Measurements from ENCODE around the gene TCAF1. TPM values are rescaled to one million over a fixed set of nuclear protein-coding genes. Genes with fewer than 3 reads are reported as not detected.
"Not testable (repeated sequence)": the region's sequence is repeated elsewhere in the genome, so short reads cannot be mapped to it uniquely, and the experiment has no call there.

TCAF1 gene
- total RNA-seq, 4 donors from 2014 or later = 26.6 to 56.7 (median 30.7) TPM

GRCh38 chr7:143882020-143882603 is 19.9 kb downstream of the TCAF1 start:
- peak overlapping the region; percentile 69 for H3K4me3 ChIP-seq
- 20% methylated on average over 20 of the region's 21 CpGs for WGBS
- peak overlapping the region; percentile 71 for H3K27ac ChIP-seq
- no peaks in the 10 kb centered on the region for H3K27me3 ChIP-seq
- H3K9me3 ChIP-seq = no peaks in the 10 kb centered on the region
- H3K4me1 ChIP-seq = peaks cover 27% of the 10 kb centered on the region
- no peak for TF ChIP-seq POLR2AphosphoS5 (IDR thresholded peaks at IDR 0.05)
- TF ChIP-seq EP300 (IDR thresholded peaks at IDR 0.05) = no peak
- no peak for TF ChIP-seq CTCF (IDR thresholded peaks at IDR 0.05)
- TF ChIP-seq POLR2A (IDR thresholded peaks at IDR 0.05) = no peak
- H3K36me3 ChIP-seq = no peaks in the 10 kb centered on the region
- DNase-seq (ENCODE audit: low spot score in 2 of 2) = no peak

GRCh38 chr7:143878884-143879283 is 23.1 kb downstream of the TCAF1 start:
- H3K36me3 ChIP-seq = peaks cover 16% of the 10 kb centered on the region
- no peak overlapping the region for H3K4me3 ChIP-seq
- H3K9me3 ChIP-seq = no peaks in the 10 kb centered on the region
- peaks cover 15% of the 10 kb centered on the region for H3K4me1 ChIP-seq
- H3K27me3 ChIP-seq = no peaks in the 10 kb centered on the region
- WGBS = 79% methylated on average over 4 of the region's 4 CpGs
- no peak for TF ChIP-seq EP300 (IDR thresholded peaks at IDR 0.05)
- TF ChIP-seq POLR2A (IDR thresholded peaks at IDR 0.05) = no peak
- no peak for TF ChIP-seq CTCF (IDR thresholded peaks at IDR 0.05)
- TF ChIP-seq POLR2AphosphoS5 (IDR thresholded peaks at IDR 0.05) = no peak
- no peak for DNase-seq (ENCODE audit: low spot score in 2 of 2)
- H3K27ac ChIP-seq = no peak overlapping the region

DNA sequence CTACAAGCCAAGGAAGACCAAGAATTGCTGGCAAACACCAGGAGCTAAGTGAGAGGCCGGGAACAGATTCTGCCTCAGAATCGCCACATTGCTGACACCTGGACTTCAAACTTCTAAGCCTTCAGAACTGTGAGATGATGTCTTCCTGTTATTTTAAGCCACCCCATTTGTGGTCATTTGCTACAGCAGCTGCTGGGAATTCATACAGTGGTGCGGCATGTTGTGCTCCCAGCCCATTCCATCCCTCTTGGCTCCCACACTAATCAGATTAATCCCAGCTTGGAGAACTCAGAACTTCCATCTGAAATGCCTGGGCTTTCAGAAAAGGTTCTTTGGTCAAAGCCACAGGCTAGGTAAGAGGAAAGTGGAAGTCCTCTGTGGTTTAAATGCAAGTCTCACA is 24.9 kb downstream of the TCAF1 start:
- DNase-seq (ENCODE audit: low spot score in 2 of 2) = no peak
- TF ChIP-seq EP300 (IDR thresholded peaks at IDR 0.05) (no peak), CTCF (IDR thresholded peaks at IDR 0.05) (no peak)
- Histone ChIP-seq H3K36me3 (peaks cover 16% of the 10 kb centered on the region), H3K27ac (no peak overlapping the region), H3K4me3 (no peak overlapping the region), H3K4me1 (peaks cover 7% of the 10 kb centered on the region), H3K9me3 (no peaks in the 10 kb centered on the region), H3K27me3 (no peaks in the 10 kb centered on the region)
- 80% methylated on average over 3 of the region's 3 CpGs for WGBS

DNA sequence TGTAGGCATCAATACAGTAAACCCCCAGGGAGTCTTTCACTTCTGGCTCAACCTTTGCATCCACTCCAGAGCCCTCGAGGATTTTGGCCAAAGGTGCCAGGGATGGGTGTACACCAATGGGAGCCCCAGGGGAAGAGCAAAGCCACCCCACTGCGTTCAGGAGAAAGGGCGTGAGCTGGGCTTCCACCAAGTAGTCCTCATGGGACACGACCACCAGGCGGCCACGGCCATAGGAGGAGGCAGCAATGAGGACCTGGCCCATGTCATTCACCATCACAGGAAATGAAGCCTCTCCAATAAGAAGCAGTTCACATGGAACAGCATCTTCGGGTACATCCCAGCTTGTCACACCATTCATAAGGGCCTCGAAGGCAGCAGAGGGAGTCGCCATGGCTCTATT is 25.8 kb downstream of the TCAF1 start:
- 94% methylated on average over 9 of the region's 9 CpGs for WGBS
- Histone ChIP-seq H3K4me3 (no peak overlapping the region), H3K4me1 (no peaks in the 10 kb centered on the region), H3K36me3 (peaks cover 16% of the 10 kb centered on the region), H3K9me3 (no peaks in the 10 kb centered on the region), H3K27ac (no peak overlapping the region), H3K27me3 (no peaks in the 10 kb centered on the region)
- no peak for DNase-seq (ENCODE audit: low spot score in 2 of 2)
- TF ChIP-seq POLR2AphosphoS5 (IDR thresholded peaks at IDR 0.05) = no peak
- TF ChIP-seq CTCF (IDR thresholded peaks at IDR 0.05) = no peak
- TF ChIP-seq POLR2A (IDR thresholded peaks at IDR 0.05) = no peak
- no peak for TF ChIP-seq EP300 (IDR thresholded peaks at IDR 0.05)

GRCh38 chr7:143873242-143873641 is 28.7 kb downstream of the TCAF1 start:
- not testable (repeated sequence) for H3K27ac ChIP-seq; H3K4me3 ChIP-seq; H3K4me1 ChIP-seq; DNase-seq (ENCODE audit: low spot score in 2 of 2); H3K9me3 ChIP-seq; H3K27me3 ChIP-seq
- H3K36me3 ChIP-seq = peaks cover 16% of the 10 kb centered on the region
- WGBS = 90% methylated on average over 3 of the region's 4 CpGs

GRCh38 chr7:143871534-143871933 is 30.4 kb downstream of the TCAF1 start:
- H3K9me3 ChIP-seq; H3K27ac ChIP-seq; H3K27me3 ChIP-seq; DNase-seq (ENCODE audit: low spot score in 2 of 2); H3K4me3 ChIP-seq; H3K4me1 ChIP-seq: not testable (repeated sequence)
- H3K36me3 ChIP-seq = peaks cover 16% of the 10 kb centered on the region

DNA sequence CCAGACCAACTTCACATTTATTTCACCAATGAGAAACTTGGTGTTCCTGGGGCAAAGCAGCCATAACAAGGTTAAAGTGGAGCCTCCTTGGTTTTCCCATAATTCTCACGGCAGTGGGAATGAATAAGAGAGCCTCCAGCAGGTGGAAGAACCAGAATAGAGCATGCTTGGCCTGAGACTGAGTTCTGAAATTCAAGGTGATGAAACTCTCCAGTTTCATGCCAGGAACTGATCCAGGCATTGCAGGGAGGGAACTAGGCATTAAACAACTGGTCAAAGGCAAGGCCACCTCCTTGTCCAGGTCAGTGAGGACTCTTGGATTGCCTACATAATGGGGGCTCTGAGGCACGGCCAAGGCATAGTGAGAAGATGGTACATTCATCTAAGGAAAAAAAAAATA is 44.0 kb downstream of the TCAF1 start:
- H3K4me1 ChIP-seq; H3K36me3 ChIP-seq; H3K9me3 ChIP-seq; H3K27ac ChIP-seq; H3K4me3 ChIP-seq; DNase-seq (ENCODE audit: low spot score in 2 of 2); H3K27me3 ChIP-seq: not testable (repeated sequence)
- WGBS = no CpG with 5 or more reads among the region's 2 CpGs

DNA sequence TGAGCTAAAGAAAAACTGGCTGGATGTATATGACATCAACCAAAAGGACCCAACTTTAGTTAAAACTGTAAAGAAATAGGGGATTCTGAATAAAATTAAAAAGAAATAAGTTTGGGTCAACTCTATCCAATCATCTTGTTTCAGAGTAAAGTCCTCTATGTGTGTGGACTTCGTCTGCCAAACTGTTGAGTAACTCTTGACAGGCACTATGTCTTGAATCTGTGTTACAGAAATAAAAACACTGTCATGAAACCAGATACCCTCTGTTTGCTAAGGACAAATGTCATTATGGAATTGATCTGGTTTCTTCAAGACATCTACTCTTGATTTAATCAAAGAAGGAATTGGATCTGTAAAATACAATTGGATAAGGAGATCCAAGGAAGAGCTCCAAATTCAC is 46.5 kb downstream of the TCAF1 start:
- DNase-seq (ENCODE audit: low spot score in 2 of 2); H3K9me3 ChIP-seq; H3K36me3 ChIP-seq; H3K4me1 ChIP-seq; H3K27ac ChIP-seq; H3K27me3 ChIP-seq; H3K4me3 ChIP-seq: not testable (repeated sequence)
- WGBS = no CpG with 5 or more reads among the region's 1 CpG

Measured in suprapubic skin (tissue), 4 donors.